COLO668 (cell line): ENCODE data around the gene OTOP2.
"Not testable (repeated sequence)": the region's sequence is repeated elsewhere in the genome, so short reads cannot be mapped to it uniquely, and the experiment has no call there.

Source experiments
- DNase-seq: peaks from one replicate; lab custom pipeline; 2025; ENCODE audit not compliant: unreplicated experiment; lab: John Stamatoyannopoulos, UW

OTOP2 gene

DNA sequence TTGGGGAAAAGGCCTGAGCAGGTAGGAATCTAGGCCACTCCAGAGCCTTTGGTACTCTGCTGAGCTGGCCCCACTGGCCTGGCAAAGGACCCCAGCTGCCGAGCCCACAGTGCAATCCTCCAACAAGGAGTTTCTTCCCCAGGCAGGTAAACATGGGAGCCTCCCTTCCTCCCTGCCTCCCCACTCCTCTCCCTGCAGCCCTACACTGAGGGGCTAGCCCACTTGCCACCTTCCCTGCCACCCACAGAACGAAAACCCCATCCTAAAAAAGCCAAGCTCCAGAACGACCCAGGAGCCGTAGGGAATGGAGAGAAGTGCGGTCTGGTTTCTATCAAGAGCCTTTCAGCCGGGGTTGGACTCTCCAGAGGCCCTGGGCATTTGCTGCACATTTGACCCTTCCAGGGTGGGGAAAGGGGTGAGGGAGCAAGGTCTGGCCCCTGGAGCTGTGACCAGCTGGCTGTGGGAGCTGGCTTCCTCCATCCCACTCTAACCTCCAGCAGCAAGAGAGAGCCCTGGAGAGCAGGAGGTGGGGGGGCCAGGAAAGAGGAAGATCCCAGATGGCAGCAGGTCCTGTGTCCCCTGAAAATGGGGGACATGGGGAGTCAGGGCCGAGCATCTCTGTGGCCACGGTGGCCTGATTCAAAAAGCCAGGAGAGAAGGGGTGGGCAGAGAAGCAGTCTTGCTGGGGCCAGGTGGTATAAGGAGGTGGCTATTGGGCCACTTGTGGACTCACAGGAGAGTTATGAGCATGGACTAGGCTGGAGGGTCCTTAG is 47.2 kb downstream of the OTOP2 start:
- no peak for DNase-seq

DNA sequence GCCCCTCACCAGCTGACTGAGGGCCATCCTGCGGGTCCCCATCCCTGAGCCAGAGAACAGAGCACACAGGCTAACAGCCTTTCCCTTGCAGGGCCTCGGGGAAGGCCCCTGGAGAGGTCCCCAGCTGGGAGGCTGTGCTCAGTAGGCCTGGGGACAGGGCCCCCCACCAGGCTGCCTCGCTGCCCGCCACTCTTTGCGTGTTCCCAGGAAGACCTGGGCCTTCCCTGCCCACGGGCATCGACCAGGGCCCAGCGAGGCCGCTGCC is 47.7 kb downstream of the OTOP2 start:
- no peak for DNase-seq

DNA sequence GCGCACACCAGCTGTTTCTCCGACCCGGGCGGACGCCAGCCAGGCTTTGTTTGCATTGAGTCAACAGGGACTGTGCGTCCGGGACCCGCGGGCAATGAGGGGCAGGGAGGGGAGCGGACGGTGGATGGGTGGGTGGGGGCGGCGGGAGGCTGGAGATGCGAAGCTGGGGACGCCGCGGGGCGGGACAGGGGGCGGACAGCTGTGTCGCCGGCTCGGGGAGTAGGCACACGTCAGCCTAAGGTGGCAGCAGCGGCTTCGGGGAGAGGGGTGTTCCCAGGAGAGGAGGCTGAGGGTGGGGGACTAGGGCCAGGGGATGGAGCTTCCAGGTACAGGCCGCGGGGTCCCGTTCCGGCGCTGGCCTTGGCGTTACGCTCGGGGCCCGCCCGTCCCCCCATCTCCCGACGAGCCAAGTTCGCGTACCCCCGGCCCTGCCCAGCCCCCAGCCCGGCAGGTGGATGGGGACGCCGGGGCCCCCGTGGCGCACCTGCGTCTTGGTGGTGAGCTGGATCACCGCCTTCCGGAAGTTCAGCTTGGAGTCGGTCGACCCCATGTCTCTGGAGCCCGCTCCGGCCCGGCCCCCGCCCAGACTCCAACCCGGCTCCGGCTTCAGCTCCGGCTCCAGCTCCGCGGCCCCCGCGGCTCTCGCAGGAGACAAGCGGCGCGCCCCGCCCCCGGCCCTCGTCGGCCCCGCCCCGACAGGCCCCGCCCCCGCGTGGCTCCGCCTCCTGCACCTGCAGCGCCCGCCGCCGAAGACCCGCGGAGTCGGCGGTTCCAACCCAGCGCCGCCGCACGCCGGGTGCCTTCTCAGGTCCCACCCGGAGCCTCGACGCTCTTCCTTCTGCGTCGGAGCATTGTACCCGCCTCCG is 48.3 kb downstream of the OTOP2 start, which contains the start of gene HID1:
TSS of gene HID1 (minus strand) at position 653 of the 866 bp plus-strand sequence. CDS start at position 550, 103 bp downstream.
- peak; percentile 81 for DNase-seq

DNA sequence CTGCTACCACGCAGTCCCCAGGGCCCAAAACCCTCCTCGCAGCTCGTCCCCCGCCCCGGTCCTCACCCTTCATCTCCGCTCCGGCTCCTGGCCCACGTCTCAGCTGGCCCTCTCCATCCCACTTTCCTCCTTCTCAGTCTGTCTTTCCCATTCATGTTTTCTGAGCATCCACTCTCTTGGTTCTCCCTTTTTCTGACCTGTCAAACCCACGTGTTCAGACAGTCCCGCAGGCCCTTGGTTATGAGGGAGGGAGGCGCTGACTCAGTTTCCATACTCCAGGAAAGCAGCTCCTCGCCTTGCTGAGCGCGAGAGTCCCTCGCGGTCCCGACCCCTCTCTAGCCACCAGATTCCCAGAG is 48.9 kb downstream of the OTOP2 start:
- DNase-seq = no peak

DNA sequence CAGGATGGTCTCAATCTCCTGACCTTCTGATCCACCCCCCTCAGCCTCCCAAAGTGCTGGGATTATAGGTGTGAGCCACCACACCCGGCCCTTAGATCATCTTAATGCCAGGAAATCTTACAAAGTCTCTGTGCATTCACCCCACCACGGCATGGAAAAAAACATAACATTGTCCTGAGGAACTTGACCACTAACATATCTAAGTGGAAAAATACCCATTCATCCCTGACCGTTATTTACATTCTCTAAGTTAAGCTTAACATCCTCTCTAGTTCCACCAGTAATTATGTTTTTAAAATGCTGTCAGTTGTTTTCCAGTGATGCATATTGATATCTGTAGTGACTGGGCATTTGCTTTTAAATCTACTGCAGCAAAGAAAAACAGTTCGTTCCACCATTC is 51.9 kb downstream of the OTOP2 start:
- DNase-seq = no peak

DNA sequence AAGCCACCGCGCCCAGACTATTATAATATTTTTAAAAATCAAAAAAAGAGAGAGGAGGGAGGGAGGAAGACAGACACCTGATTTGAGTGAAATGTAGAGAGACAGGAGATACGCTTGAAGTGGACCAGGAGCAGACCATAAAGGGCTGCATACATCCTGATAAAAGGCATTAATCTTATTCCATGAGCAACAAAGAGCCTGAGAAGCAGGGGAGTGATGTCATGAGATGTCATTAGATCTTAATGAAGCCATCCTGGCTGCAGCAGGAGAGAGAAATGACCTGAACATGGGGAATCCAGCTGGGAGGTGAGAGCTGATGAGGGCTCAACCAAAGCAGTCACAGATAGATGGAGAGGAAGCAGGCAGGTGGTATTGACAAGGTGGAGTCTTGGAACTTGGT is 53.7 kb downstream of the OTOP2 start:
- no peak for DNase-seq

DNA sequence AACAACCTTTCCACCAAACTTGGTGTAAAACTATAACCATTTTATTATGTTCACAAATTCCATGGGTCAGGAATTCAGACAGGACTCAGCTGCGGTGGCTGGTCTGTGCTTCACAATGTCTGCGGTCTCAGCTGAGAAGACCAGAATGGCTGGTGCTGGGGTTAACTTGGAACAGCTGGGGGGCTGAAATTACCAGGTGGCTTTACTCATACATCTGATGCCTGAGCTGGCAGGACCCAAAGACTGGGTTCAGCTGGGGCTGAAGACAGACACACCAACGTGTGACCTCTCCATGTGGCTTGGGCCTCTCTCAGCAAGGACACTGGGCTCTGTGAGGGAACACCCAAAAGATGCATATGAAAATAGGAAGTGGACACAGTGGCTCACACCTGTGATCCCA is 54.2 kb downstream of the OTOP2 start:
- no peak for DNase-seq

DNA sequence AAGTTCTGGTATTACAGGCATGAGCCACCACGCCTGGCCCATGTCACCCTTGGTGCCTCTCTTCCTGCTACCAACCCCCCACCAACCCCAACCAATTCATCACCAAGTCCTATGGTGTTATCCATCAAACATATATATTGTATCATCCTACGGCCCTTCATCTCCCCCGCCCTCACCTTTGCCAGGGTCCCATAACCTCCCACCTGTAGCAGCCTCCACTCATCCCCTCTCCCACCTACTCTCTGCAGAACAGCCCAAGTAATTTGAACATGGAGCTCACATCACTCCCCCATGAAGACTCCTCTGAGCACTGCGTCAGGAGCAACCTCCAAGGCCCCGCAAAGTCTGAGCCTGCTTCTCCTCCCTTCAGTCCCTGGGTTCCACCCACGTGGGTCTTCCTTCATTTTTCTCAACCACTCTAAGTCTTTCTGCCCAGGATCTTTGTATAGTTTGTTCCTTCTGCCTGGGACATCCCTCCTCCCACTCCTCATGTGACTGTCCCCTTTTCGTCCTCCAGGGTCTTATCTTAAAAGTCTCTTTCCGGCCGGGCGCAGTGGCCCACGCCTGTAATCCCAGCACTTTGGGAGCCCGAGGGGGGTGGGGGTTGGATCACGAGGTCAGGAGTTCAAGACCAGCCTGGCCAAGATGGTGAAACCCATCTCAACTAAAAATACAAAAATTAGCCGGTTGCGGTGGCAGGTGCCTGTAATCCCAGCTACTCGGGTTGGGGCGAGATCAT is 55.5 kb downstream of the OTOP2 start:
- no peak for DNase-seq

DNA sequence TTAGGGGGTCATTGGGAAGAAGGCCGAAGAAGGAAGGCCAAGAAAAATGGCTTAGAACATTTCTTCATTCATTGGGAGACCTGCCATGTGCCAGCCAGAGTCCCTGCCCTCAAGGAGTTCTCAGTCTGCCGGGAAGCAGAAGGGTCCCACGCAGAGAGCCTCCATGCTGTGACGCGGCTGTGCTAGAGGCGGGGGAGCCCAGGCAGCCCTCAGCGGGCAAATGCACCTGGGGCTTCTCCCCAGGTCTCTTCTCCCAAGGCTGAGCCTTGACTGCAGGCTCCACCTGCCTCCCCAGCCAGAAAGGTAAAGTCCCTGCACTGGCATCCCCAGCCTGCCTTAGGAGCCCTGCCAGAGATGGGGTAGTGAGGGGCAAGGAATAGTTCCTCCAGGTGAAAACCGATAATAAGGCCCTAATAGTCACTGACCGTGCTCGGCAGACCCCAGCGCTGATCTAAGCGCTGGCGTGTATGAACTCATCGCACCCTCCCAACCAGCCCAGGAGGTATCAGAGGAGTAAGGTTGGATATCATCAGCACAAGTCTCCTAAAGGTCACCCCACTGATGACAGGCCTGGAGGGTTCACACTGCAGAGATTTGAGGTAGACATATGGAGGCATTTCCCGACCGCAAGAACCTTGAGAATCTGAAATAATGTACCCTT is 57.4 kb downstream of the OTOP2 start:
- no peak for DNase-seq

DNA sequence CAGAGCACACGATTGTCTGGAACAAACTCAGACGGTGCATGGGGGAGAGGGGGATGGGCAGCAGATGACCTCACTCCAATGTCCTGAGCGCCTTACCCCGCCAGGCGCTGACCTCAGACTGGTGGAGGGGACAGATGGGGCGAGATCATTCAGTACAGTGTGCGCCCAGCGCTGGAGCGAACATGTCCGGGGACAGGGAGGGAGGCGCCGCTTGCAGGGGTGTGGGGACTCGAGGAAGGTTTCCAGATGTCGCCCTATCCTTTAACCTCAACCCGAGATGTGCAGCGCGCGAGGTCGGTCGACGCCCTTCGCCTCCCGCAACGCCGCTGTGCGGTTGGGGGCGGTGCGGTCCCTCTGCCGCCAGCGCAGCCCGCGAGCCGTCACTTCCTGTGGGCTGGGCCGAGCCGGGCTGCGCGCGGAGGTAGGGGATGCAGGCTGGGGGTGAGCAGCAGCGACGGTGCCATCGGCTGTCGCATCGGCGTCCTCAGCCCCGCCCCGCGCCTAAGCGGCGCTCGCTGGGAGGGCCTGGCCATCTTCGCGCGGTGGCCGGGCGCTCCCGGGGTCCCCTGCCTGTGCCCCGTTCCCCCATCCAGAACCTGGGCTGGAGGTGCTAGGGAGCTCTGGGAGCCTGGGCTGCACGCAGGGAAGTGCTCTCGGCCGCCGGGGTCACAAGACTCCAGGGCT is 58.0 kb downstream of the OTOP2 start:
- DNase-seq = peak; percentile 88

DNA sequence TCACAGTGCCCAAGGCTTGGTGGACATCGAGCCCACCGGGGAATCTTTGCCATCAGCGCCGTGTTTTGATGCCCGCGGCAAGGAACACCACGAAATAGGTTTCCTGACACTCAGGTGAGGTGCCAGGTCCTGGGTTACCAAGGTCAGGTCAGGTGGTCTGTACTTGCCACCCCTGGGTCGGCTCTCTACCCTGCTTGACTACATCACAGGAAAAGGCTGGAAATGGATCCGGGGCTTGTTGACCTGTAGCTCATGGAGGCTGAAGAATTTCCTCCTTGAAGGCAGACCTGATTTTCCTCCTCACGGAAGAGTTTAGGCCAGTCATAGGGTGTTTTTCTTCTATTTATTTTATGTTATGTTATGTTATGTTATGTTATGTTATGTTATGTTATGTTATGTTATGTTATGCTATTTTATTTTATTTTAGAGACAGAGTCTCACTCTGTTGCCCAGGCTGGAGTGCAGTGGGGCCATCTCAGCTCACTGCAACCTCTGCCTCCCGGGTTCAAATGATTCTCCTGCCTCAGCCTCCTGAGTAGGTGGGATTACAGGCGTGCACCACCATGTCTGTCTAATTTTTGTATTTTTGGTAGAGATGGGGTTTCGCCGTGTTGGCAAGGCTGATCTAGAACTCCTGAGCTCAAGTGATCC is 58.7 kb downstream of the OTOP2 start:
- not testable (repeated sequence) for DNase-seq
